ENCODE data around the gene MAPT. TPM values are rescaled to one million over a fixed set of nuclear protein-coding genes. Genes with fewer than 3 reads are reported as not detected.
"Not testable (repeated sequence)": the region's sequence is repeated elsewhere in the genome, so short reads cannot be mapped to it uniquely, and the experiment has no call there.

MAPT gene
- total RNA-seq, 1 donor from 2014 or later = 6.1 TPM

DNA sequence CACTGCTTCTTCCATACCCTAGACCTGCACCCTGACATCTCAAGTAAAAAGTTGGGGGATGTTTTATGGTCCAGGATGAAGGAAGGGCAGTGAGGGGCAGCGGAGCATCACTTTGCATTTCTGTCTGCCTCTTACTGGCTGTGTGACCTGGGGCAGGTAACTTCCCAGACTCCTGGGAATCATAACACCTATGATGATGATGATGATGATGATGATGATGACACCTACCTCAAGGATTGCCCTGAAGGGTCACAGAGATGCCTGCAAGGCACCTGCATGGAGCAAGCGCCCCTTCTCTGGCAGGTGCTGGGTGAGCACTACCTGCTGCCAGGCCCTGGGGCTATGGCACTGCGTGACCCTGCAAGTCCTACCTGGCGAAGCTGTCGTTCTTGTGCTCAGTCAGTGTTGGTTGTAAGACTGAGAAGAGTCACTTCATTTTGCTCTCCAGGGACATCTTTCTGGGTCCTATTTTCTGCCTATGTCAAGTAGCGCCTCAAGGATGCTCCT, 58.5 kb downstream of the MAPT start:
- DNase-seq (ENCODE audit: low spot score) = no peak

DNA sequence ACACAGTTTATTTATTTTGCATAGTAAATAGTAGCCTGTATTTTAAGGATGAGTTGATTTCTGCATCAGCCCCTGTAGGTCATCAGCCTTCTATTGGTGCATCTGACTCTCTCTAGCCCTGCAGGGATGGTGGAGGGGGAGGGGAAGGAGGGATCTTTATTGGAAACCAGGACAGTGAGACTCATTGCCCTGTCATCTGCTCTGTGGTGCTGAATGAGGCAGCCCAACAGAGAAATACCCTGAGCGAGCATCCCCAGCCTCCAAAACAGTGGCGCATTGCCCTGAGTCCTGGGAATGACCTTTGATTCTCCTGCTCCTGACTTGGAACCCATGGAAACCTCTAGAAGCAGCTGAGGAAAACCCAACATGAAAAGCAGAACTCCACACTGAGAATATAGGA, 59.2 kb downstream of the MAPT start:
- no peak for DNase-seq (ENCODE audit: low spot score)

DNA sequence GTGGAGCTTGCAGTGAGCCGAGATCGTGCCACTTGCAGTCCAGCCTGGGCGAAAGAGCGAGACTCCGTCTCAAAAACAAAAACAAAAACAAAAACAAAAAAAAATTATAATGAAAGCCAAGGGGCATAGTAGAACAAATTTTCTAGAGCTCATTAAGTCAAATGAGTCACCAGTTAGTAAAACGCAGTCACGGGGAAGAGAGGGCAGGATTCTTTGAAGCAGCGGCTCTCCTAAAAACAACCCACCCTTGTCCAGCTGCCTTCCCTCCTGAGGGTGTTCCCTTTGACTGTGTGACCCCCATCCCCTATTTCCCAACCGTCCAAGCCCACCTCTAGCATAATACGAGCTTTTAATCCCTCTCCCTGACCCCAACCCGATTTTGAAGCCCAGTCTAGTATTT, 60.6 kb downstream of the MAPT start:
- DNase-seq (ENCODE audit: low spot score) = no peak

DNA sequence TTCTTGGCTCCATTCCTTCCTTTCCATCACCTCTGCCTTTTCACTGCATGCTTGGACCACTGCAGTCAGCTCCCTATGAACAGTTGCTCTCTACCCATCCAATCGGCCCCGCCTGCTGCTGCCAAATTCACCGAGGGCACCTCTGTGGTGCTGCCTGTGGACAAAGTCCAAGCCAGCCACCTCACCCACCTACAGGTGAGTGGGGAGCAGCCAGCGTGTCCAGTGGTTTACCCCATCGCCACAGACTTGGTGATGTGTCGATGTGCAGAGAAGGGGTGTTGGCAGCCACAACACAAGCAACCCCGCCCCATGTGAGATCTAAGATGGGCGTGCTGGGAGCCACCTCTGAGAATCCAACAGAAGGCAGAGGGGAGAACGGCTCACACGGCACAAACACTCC, 61.0 kb downstream of the MAPT start:
- no peak for DNase-seq (ENCODE audit: low spot score)

DNA sequence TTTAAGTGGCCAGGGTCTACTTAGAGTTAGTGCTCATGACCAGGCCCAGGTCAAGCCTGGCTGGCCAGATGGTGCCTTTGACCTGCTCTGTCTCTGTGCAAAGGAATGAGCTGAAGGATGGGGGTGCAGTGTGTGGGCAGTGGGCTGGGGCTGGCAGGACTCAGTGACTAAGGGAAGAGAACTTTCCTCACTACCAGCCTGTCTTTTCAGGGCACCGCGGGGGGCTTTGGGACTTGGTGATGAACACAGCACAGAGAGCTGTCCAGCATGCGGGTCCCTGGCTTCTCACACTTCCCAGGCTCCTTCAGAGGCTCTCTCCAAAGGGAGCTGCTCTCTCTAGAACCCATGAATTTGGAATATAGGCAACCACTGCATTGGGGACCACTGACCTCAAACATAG, 61.7 kb downstream of the MAPT start:
- DNase-seq (ENCODE audit: low spot score) = no peak

DNA sequence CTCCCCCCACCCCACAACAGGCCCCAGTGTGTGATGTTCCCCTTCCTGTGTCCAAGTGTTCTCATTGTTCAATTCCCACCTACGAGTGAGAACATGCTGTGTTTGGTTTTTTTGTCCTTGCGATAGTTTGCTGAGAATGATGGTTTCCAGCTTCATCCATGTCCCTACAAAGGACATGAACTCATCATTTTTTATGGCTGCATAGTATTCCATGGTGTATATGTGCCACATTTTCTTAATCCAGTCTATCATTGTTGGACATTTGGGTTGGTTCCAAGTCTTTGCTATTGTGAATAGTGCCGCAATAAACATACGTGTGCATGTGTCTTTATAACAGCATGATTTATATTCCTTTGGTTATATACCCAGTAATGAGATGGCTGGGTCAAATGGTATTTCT, 62.4 kb downstream of the MAPT start:
- not testable (repeated sequence) for DNase-seq (ENCODE audit: low spot score)

DNA sequence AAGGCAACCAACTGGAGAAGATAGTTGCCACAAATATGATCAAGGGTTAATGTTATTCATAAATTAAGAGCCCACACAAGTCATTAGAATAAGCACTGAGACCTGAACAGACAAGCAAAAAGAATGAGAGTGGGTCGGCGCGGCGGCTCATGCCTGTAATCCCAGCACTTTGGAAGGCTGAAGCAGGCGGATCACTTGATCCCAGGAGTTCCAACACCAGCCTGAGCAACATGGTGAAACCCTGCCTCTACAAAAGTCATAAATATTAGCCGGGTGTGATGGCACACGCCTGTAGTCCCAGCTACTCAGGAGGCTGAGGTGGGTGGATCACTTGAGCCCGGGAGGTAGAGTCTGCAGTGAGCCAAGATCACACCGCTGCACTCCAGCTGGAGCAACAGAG, 64.0 kb downstream of the MAPT start:
- DNase-seq (ENCODE audit: low spot score) = no peak

DNA sequence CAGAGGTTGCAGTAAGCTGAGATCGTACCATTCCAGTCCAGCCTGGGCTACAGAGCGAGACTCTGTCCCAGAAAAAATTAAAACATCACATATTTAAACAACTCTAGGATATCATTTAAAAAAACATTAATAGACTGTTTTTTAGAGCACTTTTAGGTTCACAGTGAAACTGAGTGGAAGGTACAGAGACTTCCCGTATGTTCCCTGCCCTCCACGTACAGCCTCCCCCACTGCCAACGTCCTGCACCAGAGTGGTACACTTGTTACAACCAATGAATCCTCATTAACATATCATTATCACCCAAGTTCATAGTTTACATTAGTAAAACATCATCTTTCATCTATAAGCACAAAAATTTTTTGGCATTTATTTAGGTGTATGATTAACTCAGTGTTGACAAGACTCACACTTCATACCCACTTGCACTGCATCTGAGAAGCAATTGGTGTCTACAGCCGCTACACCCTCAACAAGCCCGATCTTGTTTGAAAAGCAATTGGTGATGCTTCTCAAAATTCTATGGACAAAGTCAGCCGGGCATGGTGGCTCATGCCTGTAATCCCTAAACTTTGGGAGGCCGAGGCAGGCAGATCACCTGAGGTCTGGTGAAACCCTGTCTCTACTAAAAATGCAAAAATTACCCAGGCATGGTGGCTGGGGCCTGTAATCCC, 64.8 kb downstream of the MAPT start:
- DNase-seq (ENCODE audit: low spot score) = no peak

DNA sequence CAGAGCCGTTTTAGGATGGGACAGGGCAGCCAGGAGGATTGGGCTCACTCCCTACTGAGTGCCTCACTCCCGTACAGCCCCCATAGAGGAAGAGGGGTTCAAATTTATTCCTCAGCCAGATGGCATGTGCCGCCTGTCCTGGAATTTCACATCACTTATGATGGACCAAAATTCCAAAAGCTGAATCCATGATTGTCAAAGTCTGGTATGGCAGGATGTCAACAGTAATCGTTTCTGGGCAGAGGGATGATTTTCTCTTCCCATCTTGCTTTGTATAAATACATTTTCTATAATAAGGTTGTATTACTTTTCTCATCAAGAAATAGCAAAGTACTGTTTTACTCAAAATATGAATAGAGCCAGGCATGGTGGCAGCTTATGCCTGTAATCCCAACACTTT, 66.0 kb downstream of the MAPT start:
- no peak for DNase-seq (ENCODE audit: low spot score)

DNA sequence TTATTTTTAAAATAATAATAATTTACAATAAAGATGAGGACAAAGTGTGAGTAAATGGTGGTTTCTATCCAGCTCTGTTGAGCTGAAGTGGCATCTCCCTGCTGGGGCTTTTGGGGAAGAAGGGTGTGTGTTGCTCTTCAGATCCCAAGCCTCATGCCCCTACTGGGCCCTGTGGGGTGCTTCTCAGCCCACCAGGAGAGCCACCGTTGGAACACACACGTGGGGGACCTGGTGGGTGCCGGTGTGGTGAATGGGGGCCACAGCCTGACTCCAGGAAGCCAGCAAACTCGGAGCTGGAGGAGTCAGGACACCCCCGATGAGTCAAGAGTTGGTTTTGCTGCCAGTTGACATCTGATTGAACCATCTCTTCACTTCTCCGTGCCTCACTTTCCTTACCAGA, 66.9 kb downstream of the MAPT start:
- DNase-seq (ENCODE audit: low spot score) = no peak

DNA sequence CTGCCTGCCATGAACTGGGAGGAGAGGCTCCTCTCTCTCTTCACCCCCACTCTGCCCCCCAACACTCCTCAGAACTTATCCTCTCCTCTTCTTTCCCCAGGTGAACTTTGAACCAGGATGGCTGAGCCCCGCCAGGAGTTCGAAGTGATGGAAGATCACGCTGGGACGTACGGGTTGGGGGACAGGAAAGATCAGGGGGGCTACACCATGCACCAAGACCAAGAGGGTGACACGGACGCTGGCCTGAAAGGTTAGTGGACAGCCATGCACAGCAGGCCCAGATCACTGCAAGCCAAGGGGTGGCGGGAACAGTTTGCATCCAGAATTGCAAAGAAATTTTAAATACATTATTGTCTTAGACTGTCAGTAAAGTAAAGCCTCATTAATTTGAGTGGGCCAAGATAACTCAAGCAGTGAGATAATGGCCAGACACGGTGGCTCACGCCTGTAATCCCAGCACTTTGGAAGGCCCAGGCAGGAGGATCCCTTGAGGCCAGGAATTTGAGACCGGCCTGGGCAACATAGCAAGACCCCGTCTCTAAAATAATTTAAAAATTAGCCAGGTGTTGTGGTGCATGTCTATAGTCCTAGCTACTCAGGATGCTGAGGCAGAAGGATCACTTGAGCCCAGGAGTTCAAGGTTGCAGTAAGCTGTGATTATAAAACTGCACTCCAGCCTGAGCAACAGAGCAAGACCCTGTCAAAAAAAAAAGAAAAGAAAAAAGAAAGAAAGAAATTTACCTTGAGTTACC, 68.0 kb downstream of the MAPT start:
- DNase-seq (ENCODE audit: low spot score) = no peak

DNA sequence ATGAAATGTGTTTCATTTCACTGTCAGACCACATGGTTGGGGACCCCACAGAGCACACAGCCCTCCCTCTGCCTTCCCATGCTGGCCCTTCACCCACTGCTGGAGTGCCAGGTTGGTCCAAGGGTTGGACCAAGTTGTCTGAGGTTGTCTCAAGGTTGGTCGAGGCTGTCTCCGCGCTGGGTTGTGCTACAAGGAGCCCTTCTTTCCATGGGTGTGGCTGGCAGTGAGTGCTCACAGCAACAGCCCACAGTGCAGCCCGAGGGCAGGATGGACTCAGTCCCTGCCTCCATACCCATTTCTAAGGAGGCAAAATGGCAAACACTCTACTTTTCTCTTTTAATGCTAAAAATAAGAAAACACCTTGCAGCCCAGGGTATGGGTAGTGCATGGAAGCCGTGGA, 68.9 kb downstream of the MAPT start:
- no peak for DNase-seq (ENCODE audit: low spot score)

DNA sequence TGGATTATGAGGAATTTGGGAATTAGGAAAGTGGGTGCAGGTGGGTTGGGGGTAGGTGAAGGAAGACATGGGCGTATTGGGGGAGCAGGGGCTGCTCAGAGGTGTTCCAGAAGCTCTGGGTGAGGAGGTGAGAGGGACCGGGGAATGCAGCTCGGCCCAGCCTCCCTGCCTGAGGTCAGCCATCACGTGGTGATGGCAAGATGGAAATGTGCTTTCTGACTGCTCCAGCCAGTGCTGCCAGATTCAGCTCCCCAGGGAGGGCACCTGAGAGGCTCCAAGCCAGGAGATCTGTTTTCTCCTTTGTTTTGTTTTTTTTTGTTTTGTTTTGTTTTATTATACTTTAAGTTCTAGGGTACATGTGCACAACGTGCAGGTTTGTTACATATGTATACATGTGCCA, 69.5 kb downstream of the MAPT start:
- no peak for DNase-seq (ENCODE audit: low spot score)

DNA sequence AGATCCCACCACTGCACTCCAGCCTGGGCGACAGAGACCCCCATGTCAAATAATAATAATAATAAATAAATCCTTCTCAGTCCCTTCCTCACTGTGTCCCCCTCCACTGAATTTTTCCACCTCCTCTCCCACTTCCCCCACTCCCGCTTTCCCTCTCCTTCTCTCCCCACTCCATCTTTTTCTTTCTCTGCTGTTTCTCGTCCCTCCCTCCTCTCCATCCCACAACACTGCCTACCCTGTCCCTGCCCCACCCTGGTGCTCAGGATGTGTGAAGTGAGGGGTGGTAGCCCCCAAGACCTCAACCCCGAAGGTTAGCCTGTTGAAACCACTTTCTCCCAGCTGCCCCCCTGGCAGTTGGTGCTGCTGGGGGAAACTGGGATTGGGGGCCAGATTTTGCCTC, 70.3 kb downstream of the MAPT start:
- no peak for DNase-seq (ENCODE audit: low spot score)

DNA sequence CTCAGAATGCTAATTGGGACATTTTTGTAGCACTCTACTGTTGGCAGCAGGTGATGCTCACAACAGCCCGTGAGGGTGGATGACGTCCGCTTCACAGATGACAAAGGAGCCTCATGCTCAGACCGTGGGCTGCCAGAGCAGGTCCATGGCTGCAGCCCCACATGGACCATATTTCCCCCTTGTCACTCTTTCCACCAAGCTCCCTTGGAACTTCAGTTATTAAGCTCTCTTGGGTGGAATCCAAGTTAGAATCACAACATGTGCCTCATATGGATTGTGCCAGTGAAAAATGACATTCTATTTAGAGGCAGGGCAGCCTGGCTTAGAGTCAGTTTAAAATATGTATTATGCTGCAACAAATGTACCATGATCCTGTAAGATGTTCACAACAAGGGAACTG, 71.5 kb downstream of the MAPT start:
- no peak for DNase-seq (ENCODE audit: low spot score)

DNA sequence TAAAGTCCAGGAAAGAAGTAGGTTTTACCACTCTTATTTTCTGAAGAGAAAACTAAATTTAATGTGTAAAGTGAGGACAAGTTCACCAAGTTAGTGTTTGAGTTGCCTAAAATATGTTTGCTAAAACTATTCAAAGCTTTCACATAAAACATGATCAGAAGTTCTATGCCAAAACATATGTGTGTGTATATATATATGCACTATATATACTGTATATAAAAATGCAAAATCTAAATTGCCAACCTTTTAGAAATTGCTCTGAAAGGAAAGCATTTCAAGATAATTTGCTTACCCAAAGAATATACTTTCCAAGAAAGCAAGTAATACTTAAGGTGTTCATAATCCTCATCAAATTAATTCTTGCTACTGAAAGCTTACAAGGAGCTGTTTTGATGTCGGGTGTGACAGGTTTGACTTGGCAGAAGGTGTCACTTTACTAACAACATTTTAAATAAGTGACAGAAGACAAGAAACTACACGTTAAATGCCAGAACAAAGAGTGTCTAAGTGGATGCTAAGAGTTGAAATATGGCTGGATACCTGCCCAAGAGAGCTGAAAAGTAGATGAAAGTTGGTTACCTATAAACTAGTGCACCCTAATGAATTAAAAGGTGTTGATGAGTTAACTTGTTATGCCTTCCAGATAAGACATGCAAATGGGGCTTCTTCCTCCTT, 72.4 kb downstream of the MAPT start:
- DNase-seq (ENCODE audit: low spot score) = no peak

DNA sequence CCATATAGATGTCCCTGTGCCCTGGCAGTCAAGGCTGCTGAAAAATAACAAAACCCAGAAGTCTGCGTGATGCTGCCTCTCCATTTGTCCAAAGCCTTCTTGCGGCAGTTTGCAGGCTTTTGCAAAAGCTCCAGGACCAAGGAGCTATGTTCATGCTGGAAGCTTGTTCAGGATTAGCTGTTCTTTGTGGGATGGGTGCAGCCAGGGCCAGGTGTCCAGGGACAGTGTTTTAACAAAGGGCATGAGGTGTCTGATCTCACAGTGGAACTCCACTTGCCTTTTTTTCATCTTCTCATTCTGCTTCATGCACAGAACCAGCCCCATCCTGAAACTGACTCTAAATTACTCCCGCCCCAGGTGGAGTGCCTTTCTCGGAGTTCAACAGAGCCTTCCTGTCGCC, 73.0 kb downstream of the MAPT start:
- no peak for DNase-seq (ENCODE audit: low spot score)

DNA sequence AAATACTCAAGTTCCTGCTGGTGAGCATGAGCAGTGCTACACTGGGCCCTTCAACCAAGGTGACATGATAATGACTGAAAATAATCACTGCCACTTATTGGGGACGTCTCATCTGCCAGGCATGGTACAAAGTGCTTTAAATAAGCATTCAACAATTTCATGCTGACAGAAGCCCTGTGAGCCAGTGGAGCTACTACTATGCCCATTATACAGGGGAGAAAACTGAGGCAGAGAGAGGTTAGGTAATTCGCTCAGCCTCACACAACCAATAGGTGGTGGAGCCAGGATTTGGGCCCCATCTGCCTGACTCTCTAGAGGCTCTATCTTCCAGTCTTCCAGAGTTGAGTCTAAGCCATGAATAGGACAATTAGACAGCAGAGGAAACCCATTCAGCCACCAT, 74.4 kb downstream of the MAPT start:
- no peak for DNase-seq (ENCODE audit: low spot score)

DNA sequence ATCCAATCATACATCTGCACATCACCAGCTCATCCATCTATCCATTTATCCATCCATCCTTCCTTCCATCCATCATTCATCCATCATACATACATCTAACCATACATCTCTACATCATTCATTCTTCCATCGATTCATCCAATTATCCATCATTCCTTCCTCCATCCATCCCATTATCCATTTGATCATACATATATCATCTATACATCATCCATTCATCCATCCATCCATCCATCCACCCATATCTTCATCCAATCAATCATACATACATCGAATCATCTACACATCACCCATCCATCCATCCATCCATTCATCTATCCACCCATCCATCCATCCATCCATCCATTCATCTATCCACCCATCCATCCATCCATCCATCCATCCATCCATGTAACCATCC, 75.4 kb downstream of the MAPT start:
- DNase-seq (ENCODE audit: low spot score) = no peak

DNA sequence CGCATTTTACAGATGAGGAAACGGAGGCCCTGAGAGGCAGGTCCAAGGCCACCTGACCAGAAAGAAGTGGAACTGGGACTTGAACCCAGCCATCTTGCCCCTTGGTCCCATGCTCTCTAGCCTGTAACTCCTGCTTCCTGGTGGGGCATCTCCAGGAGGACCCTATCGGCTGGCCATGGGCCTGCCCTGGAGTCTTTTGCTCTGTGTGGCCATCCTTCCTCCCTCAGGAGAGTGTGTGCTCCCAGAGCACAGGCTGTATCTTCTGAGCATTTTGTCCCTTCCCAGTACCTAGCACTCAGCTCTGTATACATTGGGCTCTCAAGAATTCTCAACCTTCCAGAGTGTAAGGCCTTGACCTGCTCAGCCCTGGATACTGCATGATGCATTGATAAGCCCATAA, 76.3 kb downstream of the MAPT start:
- DNase-seq (ENCODE audit: low spot score) = no peak

DNA sequence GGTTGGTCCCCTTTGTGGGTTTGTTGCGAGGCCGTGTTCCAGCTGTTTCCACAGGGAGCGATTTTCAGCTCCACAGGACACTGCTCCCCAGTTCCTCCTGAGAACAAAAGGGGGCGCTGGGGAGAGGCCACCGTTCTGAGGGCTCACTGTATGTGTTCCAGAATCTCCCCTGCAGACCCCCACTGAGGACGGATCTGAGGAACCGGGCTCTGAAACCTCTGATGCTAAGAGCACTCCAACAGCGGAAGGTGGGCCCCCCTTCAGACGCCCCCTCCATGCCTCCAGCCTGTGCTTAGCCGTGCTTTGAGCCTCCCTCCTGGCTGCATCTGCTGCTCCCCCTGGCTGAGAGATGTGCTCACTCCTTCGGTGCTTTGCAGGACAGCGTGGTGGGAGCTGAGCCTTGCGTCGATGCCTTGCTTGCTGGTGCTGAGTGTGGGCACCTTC, 77.4 kb downstream of the MAPT start:
- no peak for DNase-seq (ENCODE audit: low spot score)

DNA sequence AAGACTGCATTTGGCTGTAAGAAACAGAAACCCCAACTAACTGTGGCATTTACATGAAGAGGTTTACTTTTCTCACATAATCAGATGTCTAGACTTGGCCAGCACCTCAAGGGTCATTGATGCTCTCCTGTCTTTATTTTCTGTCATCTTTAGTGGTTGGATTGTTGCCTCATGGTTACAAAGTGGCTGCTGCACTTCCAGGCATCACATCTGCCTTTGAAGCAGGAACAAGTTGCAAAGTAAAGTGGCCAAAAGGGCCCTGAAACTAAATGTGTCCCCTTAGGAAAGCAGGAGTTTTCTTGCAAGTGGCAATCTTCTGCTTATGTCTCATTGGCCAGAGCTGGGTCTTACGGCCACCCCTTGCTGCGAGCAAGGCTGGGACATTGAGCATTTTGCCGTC, 78.2 kb downstream of the MAPT start:
- DNase-seq (ENCODE audit: low spot score) = no peak
